OCI-LY7 (cell line): ENCODE data around the gene ARHGAP6.

Experiments
- EZH2phosphoT487 ChIP-seq: fragments of 200-600 bp; sonication (generic); IDR thresholded peaks from 2 replicates; pipeline ENCODE4 v1.6.1; 2018; ENCODE audit warnings: low read depth, borderline replicate concordance, mild to moderate bottlenecking, mixed run types, antibody characterized with exemption, low read length, moderate library complexity, mixed read lengths
- TF ChIP-seq, protein P1 (sequence below): fragments of 200-600 bp; sonication (generic); conservative IDR thresholded peaks from 2 replicates; pipeline ENCODE4 v1.5.1; 2014; ENCODE audit warnings: mild to moderate bottlenecking, antibody characterized with exemption, low read length, moderate library complexity, mixed read lengths

DNA sequence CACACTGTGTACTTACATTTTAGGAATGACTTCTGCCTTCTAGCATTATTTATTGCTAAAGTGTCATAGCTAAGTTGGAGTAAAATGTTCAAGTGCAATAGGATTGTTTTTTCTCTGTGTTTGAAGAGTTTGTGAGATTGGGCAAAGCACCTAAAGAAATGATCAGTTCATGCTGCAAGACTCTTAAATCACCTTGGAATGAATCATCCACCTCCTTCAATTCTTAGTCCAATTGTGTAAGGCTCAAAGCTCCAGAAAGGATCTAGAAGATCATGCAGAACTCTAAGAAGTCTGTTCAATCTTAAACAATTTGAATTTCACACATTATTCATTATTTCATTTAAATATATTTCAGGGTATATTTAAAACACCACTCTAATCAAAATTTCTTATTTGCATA, 235.4 kb downstream of the ARHGAP6 start:
- TF ChIP-seq, protein P1, sequence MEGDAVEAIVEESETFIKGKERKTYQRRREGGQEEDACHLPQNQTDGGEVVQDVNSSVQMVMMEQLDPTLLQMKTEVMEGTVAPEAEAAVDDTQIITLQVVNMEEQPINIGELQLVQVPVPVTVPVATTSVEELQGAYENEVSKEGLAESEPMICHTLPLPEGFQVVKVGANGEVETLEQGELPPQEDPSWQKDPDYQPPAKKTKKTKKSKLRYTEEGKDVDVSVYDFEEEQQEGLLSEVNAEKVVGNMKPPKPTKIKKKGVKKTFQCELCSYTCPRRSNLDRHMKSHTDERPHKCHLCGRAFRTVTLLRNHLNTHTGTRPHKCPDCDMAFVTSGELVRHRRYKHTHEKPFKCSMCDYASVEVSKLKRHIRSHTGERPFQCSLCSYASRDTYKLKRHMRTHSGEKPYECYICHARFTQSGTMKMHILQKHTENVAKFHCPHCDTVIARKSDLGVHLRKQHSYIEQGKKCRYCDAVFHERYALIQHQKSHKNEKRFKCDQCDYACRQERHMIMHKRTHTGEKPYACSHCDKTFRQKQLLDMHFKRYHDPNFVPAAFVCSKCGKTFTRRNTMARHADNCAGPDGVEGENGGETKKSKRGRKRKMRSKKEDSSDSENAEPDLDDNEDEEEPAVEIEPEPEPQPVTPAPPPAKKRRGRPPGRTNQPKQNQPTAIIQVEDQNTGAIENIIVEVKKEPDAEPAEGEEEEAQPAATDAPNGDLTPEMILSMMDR: no peak
- no peak for TF ChIP-seq EZH2phosphoT487
